IMR-90 (cell line): ENCODE measurements around the gene LMTK2. TPM values are rescaled to one million over a fixed set of nuclear protein-coding genes. Genes with fewer than 3 reads are reported as not detected.

Experiments used
- ATAC-seq: fragments of 200-7000 bp; cut with Tn5 transposase; 2 replicates; pipeline ENCODE4 v1.9.1; 2020; ENCODE audit warnings: low read depth, mild to moderate bottlenecking, moderate library complexity
- BruUV-seq: library from RNA; stranded (reverse); fragments of 400-500 nt; replicated peaks from 2 replicates; lab custom pipeline; 2021; lab: Mats Ljungman, UMichigan
- CTCF ChIA-PET: fragments of 300-600 bp; formaldehyde crosslinking; extraction: SDS; loops from one replicate; lab custom pipeline; 2021; ENCODE audit warnings: antibody characterized with exemption; lab: Yijun Ruan, JAX
- POLR2A ChIA-PET: fragments of 300-600 bp; sonication (Branson Sonifier 250); formaldehyde crosslinking; loops from one replicate; lab custom pipeline; 2022; ENCODE audit warnings: antibody characterized with exemption; ENCODE audit not compliant: unreplicated experiment; lab: Charles Lee
- DNase-seq: peaks from one replicate; pipeline ENCODE4 v3.0.0; 2013
- H2AFZ ChIP-seq: replicated peaks from 2 replicates; pipeline ENCODE3; 2013; ENCODE audit warnings: low read length, mild to moderate bottlenecking; ENCODE audit not compliant: poor library complexity
- H2AK5ac ChIP-seq: 2 replicates; pipeline ENCODE4 v1.6.1; 2013; ENCODE audit warnings: low read depth, low read length, inconsistent platforms
- H2AK9ac ChIP-seq: replicated peaks from 2 replicates; pipeline ENCODE3; 2013; ENCODE audit warnings: mild to moderate bottlenecking, low read depth, low read length, moderate library complexity; ENCODE audit not compliant: poor library complexity
- H2BK120ac ChIP-seq: 2 replicates; pipeline ENCODE4 v1.6.1; 2013; ENCODE audit warnings: low read depth, low read length, inconsistent platforms
- H2BK15ac ChIP-seq: 3 replicates; pipeline ENCODE4 v1.6.1; 2013; ENCODE audit warnings: low read depth, low read length, inconsistent platforms
- H2BK20ac ChIP-seq: 2 replicates; pipeline ENCODE4 v1.6.1; 2013; ENCODE audit warnings: low read depth, mild to moderate bottlenecking, inconsistent platforms, low read length, moderate library complexity
- H2BK5ac ChIP-seq: 2 replicates; pipeline ENCODE4 v1.6.1; 2013; ENCODE audit warnings: mild to moderate bottlenecking, low read depth, low read length, inconsistent platforms; ENCODE audit not compliant: poor library complexity, severe bottlenecking
- H3K14ac ChIP-seq: replicated peaks from 2 replicates; pipeline ENCODE4 v1.6.1; 2013; ENCODE audit warnings: low read depth, low read length, inconsistent platforms
- H3K18ac ChIP-seq: 2 replicates; pipeline ENCODE4 v1.6.1; 2013; ENCODE audit warnings: low read depth, low read length, control low read depth
- H3K23ac ChIP-seq: 2 replicates; pipeline ENCODE4 v1.6.1; 2013; ENCODE audit warnings: low read depth, low read length, inconsistent platforms
- H3K27ac ChIP-seq: 2 replicates; pipeline ENCODE4 v1.5.1; 2013; ENCODE audit warnings: mild to moderate bottlenecking, control low read depth, low read length; ENCODE audit not compliant: insufficient read depth
- H3K27me3 ChIP-seq: 2 replicates; pipeline ENCODE4 v1.6.1; 2013; ENCODE audit warnings: low read length; ENCODE audit not compliant: control insufficient read depth, insufficient read depth
- H3K36me3 ChIP-seq: 2 replicates; pipeline ENCODE4 v1.6.1; 2013; ENCODE audit warnings: low read length, mixed read lengths; ENCODE audit not compliant: control insufficient read depth, insufficient read depth
- H3K4ac ChIP-seq: 2 replicates; pipeline ENCODE4 v1.6.1; 2013; ENCODE audit warnings: low read depth, low read length, inconsistent platforms
- H3K4me1 ChIP-seq: 2 replicates; pipeline ENCODE4 v1.6.1; 2013; ENCODE audit warnings: low read length, mixed read lengths; ENCODE audit not compliant: control insufficient read depth, insufficient read depth
- H3K4me2 ChIP-seq: 2 replicates; pipeline ENCODE4 v1.6.1; 2013; ENCODE audit warnings: low read depth, mild to moderate bottlenecking, control low read depth, low read length, moderate library complexity
- H3K4me3 ChIP-seq: 2 replicates; pipeline ENCODE4 v1.5.1; 2013; ENCODE audit warnings: low read depth, mild to moderate bottlenecking, control low read depth, low read length, moderate library complexity; ENCODE audit not compliant: insufficient read depth
- H3K56ac ChIP-seq: 2 replicates; pipeline ENCODE4 v1.6.1; 2013; ENCODE audit warnings: low read length, inconsistent platforms; ENCODE audit not compliant: insufficient read depth; ENCODE audit errors: extremely low read depth
- H3K79me1 ChIP-seq, 2 experiments: 2 replicates each; pipeline ENCODE4 v1.6.1; 2013; ENCODE audit warnings: low read length in 2 of 2, inconsistent platforms in 1 of 2, low read depth in 1 of 2
- H3K9ac ChIP-seq: 2 replicates; pipeline ENCODE4 v1.6.1; 2013; ENCODE audit warnings: low read depth, low read length, control low read depth
- H3K9me1 ChIP-seq: 2 replicates; pipeline ENCODE4 v1.6.1; 2013; ENCODE audit warnings: low read length, inconsistent platforms; ENCODE audit not compliant: insufficient read depth
- H3K9me3 ChIP-seq: 2 replicates; pipeline ENCODE4 v1.6.1; 2013; ENCODE audit warnings: low read length; ENCODE audit not compliant: control insufficient read depth, insufficient read depth
- H4K20me1 ChIP-seq: 2 replicates; pipeline ENCODE4 v1.6.1; 2013; ENCODE audit warnings: low read length, inconsistent platforms; ENCODE audit not compliant: insufficient read depth
- H4K5ac ChIP-seq: 2 replicates; pipeline ENCODE4 v1.6.1; 2013; ENCODE audit warnings: mild to moderate bottlenecking, low read depth, low read length, control low read depth
- H4K8ac ChIP-seq, 2 experiments: 2 replicates each; pipeline ENCODE4 v1.6.1; 2013; ENCODE audit warnings: low read depth in 2 of 2, low read length in 2 of 2, control low read depth in 1 of 2, inconsistent platforms in 1 of 2
- H4K91ac ChIP-seq: 2 replicates; pipeline ENCODE4 v1.6.1; 2013; ENCODE audit warnings: low read depth, low read length, inconsistent platforms; ENCODE audit not compliant: insufficient read depth
- CEBPB ChIP-seq: IDR thresholded peaks from 2 replicates; pipeline ENCODE4 v1.6.1; 2012; ENCODE audit warnings: low read depth, low read length, improper control_type of control experiment
- FOS ChIP-seq: fragments of 150-350 bp; IDR thresholded peaks from 2 replicates; pipeline ENCODE4 v1.6.1; 2016; ENCODE audit warnings: low read depth, low read length
- MAFK ChIP-seq: IDR thresholded peaks from 2 replicates; pipeline ENCODE4 v1.6.1; 2012; ENCODE audit warnings: low read depth, low read length, improper control_type of control experiment
- MAZ ChIP-seq: IDR thresholded peaks from 2 replicates; pipeline ENCODE4 v1.6.1; 2012; ENCODE audit warnings: low read depth, mild to moderate bottlenecking, low read length, improper control_type of control experiment, moderate library complexity, borderline replicate concordance
- MXI1 ChIP-seq: IDR thresholded peaks from 2 replicates; pipeline ENCODE4 v1.6.1; 2012; ENCODE audit warnings: low read depth, mild to moderate bottlenecking, low read length, moderate library complexity, borderline replicate concordance
- NFE2L2 ChIP-seq: fragments of 150-350 bp; IDR thresholded peaks from 2 replicates; pipeline ENCODE4 v1.6.1; 2016; ENCODE audit warnings: low read depth, mild to moderate bottlenecking, low read length
- POLR2A ChIP-seq: IDR thresholded peaks from 2 replicates; pipeline ENCODE4 v1.6.1; 2012; ENCODE audit warnings: mild to moderate bottlenecking, low read depth, low read length
- RCOR1 ChIP-seq: IDR thresholded peaks from 2 replicates; pipeline ENCODE4 v1.6.1; 2012; ENCODE audit warnings: mild to moderate bottlenecking, low read length, improper control_type of control experiment; ENCODE audit not compliant: insufficient replicate concordance
- WGBS, 2 experiments: methylation state at CpG; one replicate each; pipeline versions ENCODE4 v1.1.5 to v1.1.7; 2013; ENCODE audit warnings: missing lambda C conversion rate in 2 of 2; ENCODE audit not compliant: insufficient read length in 1 of 2; ENCODE audit errors: extremely low coverage in 2 of 2; 5-methylcytosine and 5-hydroxymethylcytosine counted together
- dilution Hi-C: fragments of 300-500 bp; cut with HindIII; formaldehyde crosslinking; loops from one replicate; pipeline ENCODE4 v1.14.3; 2018; ENCODE audit warnings: low sequenced_read_pairs; ENCODE audit not compliant: unreplicated experiment
- in situ Hi-C: fragments of 300-500 bp; cut with MboI; formaldehyde crosslinking; loops from 3 replicates; pipeline ENCODE4 v1.14.3; 2019; ENCODE audit warnings: low sequenced_read_pairs, inconsistent platforms, mixed read lengths
- intact Hi-C: fragments of 100-400 bp; cut with micrococcal nuclease; formaldehyde crosslinking; loops from 2 replicates; pipeline ENCODE4 v1.10.0; 2022
- polyA plus RNA-seq, 3 experiments: library from polyadenylated mRNA; depleted of rRNA; stranded (reverse); fragments of >200 nt; gene quantifications; 2 replicates each; pipeline ENCODE4 v1.2.3, GENCODE V29; 2012; ENCODE audit warnings: low replicate concordance in 1 of 3
- total RNA-seq: library from RNA; depleted of rRNA; stranded (reverse); fragments of >200 nt; gene quantifications from 2 replicates; pipeline ENCODE4 v1.2.3, GENCODE V29; 2012
- TF ChIP-seq, protein P1 (sequence below): fragments of 150-350 bp; IDR thresholded peaks from 2 replicates; pipeline ENCODE4 v1.6.1; 2017; ENCODE audit warnings: mild to moderate bottlenecking, antibody characterized with exemption, low read length, low read depth
- TF ChIP-seq, protein P2 (sequence below): fragments of 150-350 bp; IDR thresholded peaks from 2 replicates; pipeline ENCODE4 v1.6.1; 2016; ENCODE audit warnings: low read depth, mild to moderate bottlenecking, low read length, moderate library complexity, borderline replicate concordance

Gene LMTK2
- total and polyA plus RNA-seq, 2 of the 4 experiments (the other 2 are of a cell fraction): 4.4 to 5.0 TPM

DNA sequence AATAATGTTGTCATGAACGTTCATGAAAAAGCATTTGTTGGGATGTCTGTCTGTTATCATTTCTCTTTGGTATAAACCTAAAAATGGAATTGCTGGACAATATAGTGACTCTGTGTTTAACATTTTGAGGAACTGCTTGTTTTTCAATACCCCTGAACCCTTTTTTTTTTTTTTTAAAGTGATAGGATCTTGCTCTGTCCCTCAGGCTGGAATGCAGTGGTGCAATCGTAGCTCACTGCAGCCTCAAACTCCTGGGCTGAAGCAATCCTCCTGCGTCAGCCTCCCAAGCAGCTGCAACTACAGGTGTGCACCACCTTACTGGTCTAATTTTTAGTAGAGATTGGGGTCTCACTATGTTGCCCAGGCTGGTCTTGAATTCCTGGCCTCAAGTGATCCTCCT, 15.1 kb upstream of the LMTK2 start:
- BruUV-seq: no TSS peak
- H4K91ac ChIP-seq: no peak overlapping the region
- H2AFZ ChIP-seq: no peak overlapping the region
- no peak overlapping the region for H2BK20ac ChIP-seq
- WGBS, 2 experiments: no CpG with 5 or more reads among the region's 3 CpGs
- H2BK5ac ChIP-seq: no peak overlapping the region
- no peaks in the 10 kb centered on the region for H3K27me3 ChIP-seq
- no peak overlapping the region for H3K4me3 ChIP-seq
- TF ChIP-seq MAZ: no peak
- TF ChIP-seq, protein P1, sequence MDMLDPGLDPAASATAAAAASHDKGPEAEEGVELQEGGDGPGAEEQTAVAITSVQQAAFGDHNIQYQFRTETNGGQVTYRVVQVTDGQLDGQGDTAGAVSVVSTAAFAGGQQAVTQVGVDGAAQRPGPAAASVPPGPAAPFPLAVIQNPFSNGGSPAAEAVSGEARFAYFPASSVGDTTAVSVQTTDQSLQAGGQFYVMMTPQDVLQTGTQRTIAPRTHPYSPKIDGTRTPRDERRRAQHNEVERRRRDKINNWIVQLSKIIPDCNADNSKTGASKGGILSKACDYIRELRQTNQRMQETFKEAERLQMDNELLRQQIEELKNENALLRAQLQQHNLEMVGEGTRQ: no peak
- no peak for TF ChIP-seq POLR2A
- no peak for TF ChIP-seq FOS
- TF ChIP-seq CEBPB: no peak
- TF ChIP-seq, protein P2, sequence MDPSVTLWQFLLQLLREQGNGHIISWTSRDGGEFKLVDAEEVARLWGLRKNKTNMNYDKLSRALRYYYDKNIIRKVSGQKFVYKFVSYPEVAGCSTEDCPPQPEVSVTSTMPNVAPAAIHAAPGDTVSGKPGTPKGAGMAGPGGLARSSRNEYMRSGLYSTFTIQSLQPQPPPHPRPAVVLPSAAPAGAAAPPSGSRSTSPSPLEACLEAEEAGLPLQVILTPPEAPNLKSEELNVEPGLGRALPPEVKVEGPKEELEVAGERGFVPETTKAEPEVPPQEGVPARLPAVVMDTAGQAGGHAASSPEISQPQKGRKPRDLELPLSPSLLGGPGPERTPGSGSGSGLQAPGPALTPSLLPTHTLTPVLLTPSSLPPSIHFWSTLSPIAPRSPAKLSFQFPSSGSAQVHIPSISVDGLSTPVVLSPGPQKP: no peak
- TF ChIP-seq RCOR1: no peak
- no peak for TF ChIP-seq MXI1
- no peak for TF ChIP-seq MAFK
- no peak for TF ChIP-seq NFE2L2
- H3K4me1 ChIP-seq: no peaks in the 10 kb centered on the region
- intact Hi-C loops: no loop called here
- no peaks in the 10 kb centered on the region for H4K20me1 ChIP-seq
- in situ Hi-C loops: no loop called here
- no peaks in the 10 kb centered on the region for H3K79me1 ChIP-seq
- H3K14ac ChIP-seq: no peak overlapping the region
- no peak overlapping the region for H3K56ac ChIP-seq
- no peak overlapping the region for H2BK15ac ChIP-seq
- H3K9ac ChIP-seq: no peak overlapping the region
- dilution Hi-C loops: no loop called here
- H3K18ac ChIP-seq: no peak overlapping the region
- no peak overlapping the region for H4K5ac ChIP-seq
- H2AK9ac ChIP-seq: no peak overlapping the region
- H3K9me3 ChIP-seq: peaks cover 2% of the 10 kb centered on the region; the same call in 1 of the 2 replicates
- DNase-seq (no peak), ATAC-seq (no peak)
- ChIA-PET CTCF (no interaction called here), POLR2A (no interaction called here)
- no peak overlapping the region for H3K4ac ChIP-seq
- H2AK5ac ChIP-seq: no peak overlapping the region
- H3K23ac ChIP-seq: no peak overlapping the region
- no peak overlapping the region for H3K4me2 ChIP-seq
- no peak overlapping the region for H4K8ac ChIP-seq
- H3K9me1 ChIP-seq: no peaks in the 10 kb centered on the region
- no peaks in the 10 kb centered on the region for H3K36me3 ChIP-seq
- no peak overlapping the region for H3K27ac ChIP-seq
- H2BK120ac ChIP-seq: no peak overlapping the region
